Calu3 (cell line): ENCODE measurements around the gene C3orf38. TPM values are rescaled to one million over a fixed set of nuclear protein-coding genes. Genes with fewer than 3 reads are reported as not detected.
A peak's percentile ranks its signal among the peaks of the same experiment; 100 is the strongest.
"Not testable (repeated sequence)": the region's sequence is repeated elsewhere in the genome, so short reads cannot be mapped to it uniquely, and the experiment has no call there.

Experiments
- BruUV-seq: library from RNA; stranded (reverse); fragments of 400-500 nt; replicated peaks from 2 replicates; lab custom pipeline; 2021; lab: Mats Ljungman, UMichigan
- CTCF ChIA-PET: fragments of 300-600 bp; sonication (Branson Sonifier 250); formaldehyde crosslinking; loops from one replicate; lab custom pipeline; 2022; ENCODE audit warnings: antibody characterized with exemption; lab: Charles Lee
- DNase-seq: peaks from one replicate; pipeline ENCODE4 v3.0.0; 2022
- H3K27ac Mint-ChIP-seq: one replicate; pipeline ENCODE4 v1.8.0; 2022; ENCODE audit warnings: mixed read lengths; ENCODE audit not compliant: unreplicated experiment
- H3K27me3 Mint-ChIP-seq: one replicate; pipeline ENCODE4 v1.8.0; 2022; ENCODE audit warnings: mixed read lengths; ENCODE audit not compliant: unreplicated experiment
- H3K36me3 Mint-ChIP-seq: one replicate; pipeline ENCODE4 v1.8.0; 2022; ENCODE audit warnings: mild to moderate bottlenecking, moderate library complexity, mixed read lengths; ENCODE audit not compliant: insufficient read depth, unreplicated experiment
- H3K4me1 Mint-ChIP-seq: one replicate; pipeline ENCODE4 v1.8.0; 2022; ENCODE audit warnings: mild to moderate bottlenecking, low read depth, mixed read lengths; ENCODE audit not compliant: unreplicated experiment
- H3K4me3 Mint-ChIP-seq: one replicate; pipeline ENCODE4 v1.8.0; 2022; ENCODE audit warnings: mild to moderate bottlenecking, low read depth, moderate library complexity, mixed read lengths; ENCODE audit not compliant: unreplicated experiment
- H3K9me3 Mint-ChIP-seq: one replicate; pipeline ENCODE4 v1.8.0; 2022; ENCODE audit warnings: low read depth, mixed read lengths; ENCODE audit not compliant: unreplicated experiment
- CTCF ChIP-seq: fragments of 200-600 bp; IDR thresholded peaks from one replicate; pipeline ENCODE4 v1.8.0; 2022; ENCODE audit warnings: antibody characterized with exemption; ENCODE audit not compliant: unreplicated experiment
- intact Hi-C: fragments of 100-400 bp; cut with micrococcal nuclease; formaldehyde crosslinking; loops from one replicate; pipeline ENCODE4 v1.10.0; 2022; ENCODE audit not compliant: unreplicated experiment
- total RNA-seq: library from RNA; stranded (reverse); gene quantifications from 2 replicates; pipeline ENCODE4 v1.2.3, GENCODE V29; 2022

Gene C3orf38
- total RNA-seq, 1 experiment from 2014 or later: 21.6 TPM

DNA sequence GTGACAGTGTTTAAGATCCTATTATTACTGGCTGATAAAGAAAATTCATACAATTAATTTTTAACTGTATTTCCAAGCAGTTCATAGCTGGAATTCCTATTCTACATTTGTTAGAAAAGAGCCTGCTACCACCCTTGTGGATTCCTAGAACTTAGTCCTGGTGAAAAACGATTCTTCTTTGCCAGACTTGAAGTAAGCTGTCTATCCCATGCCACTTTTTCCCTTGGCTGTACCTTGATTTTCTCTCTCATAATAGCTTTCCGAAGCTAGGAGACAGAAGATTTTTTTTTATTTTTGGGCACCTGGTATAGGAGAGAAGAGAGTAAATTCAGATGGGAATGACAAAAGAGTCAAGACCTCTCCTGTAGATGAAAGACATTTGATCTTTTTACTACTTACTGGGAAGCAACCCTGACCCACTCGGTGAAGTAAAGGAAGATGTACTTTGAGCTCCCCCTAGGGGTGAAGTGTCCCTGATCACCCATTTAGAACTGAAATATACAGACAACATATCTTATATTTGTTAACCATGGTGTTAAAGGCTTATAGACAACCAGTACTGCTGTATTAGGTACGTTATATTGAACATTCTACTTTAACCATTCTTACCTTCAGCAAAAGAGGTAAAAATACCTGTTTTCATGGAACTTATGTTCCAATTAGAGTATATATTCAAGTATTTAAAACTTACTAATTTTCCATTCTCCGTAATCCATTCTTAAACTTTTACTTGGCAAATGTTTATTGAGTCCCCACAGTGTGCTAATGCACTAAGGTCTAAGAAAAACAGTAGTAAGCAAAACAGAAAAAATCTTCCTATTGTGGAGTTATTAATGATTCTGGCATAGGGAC, 36.2 kb upstream of the C3orf38 start:
- intact Hi-C loops: loop anchor here (1.0 to 2.0 kb wide), 2 partner anchors 54 to 109 kb away; partner anchors contain the start of genes CGGBP1 and ZNF654
- no TSS peak for BruUV-seq
- Mint-ChIP-seq H3K36me3 (no peaks in the 10 kb centered on the region), H3K27me3 (no peaks in the 10 kb centered on the region), H3K4me3 (no peak overlapping the region), H3K4me1 (no peaks in the 10 kb centered on the region), H3K9me3 (no peaks in the 10 kb centered on the region), H3K27ac (no peak overlapping the region)
- peak; percentile 69 for DNase-seq
- CTCF ChIA-PET: interaction anchor here (0.6 to 1.3 kb wide), 5 partner anchors 10 to 344 kb away, joined by 3 to 12 read pairs (median 3); no protein-coding TSS in a partner anchor
- TF ChIP-seq CTCF: peak; percentile 63

GRCh38 chr3:88114878-88115549, 34.7 kb upstream of the C3orf38 start:
- no peak for TF ChIP-seq CTCF
- DNase-seq: no peak
- intact Hi-C loops: no loop called here
- no peaks in the 10 kb centered on the region for H3K27me3 Mint-ChIP-seq
- no peaks in the 10 kb centered on the region for H3K9me3 Mint-ChIP-seq
- no TSS peak for BruUV-seq
- no peak overlapping the region for H3K27ac Mint-ChIP-seq
- CTCF ChIA-PET: no interaction called here
- no peak overlapping the region for H3K4me3 Mint-ChIP-seq
- no peaks in the 10 kb centered on the region for H3K36me3 Mint-ChIP-seq
- H3K4me1 Mint-ChIP-seq: no peaks in the 10 kb centered on the region

- CTCF ChIA-PET: no interaction called here
- no peak overlapping the region for H3K4me3 Mint-ChIP-seq
- DNase-seq: no peak
- H3K27ac Mint-ChIP-seq: no peak overlapping the region
- no peaks in the 10 kb centered on the region for H3K27me3 Mint-ChIP-seq
- H3K4me1 Mint-ChIP-seq: no peaks in the 10 kb centered on the region
- no peaks in the 10 kb centered on the region for H3K9me3 Mint-ChIP-seq
- H3K36me3 Mint-ChIP-seq: peaks cover 6% of the 10 kb centered on the region
- intact Hi-C loops: no loop called here
- no peak for TF ChIP-seq CTCF
- BruUV-seq: no TSS peak
These were observed 32.1 kb upstream of the C3orf38 start for GRCh38 chr3:88117683-88118082.

DNA sequence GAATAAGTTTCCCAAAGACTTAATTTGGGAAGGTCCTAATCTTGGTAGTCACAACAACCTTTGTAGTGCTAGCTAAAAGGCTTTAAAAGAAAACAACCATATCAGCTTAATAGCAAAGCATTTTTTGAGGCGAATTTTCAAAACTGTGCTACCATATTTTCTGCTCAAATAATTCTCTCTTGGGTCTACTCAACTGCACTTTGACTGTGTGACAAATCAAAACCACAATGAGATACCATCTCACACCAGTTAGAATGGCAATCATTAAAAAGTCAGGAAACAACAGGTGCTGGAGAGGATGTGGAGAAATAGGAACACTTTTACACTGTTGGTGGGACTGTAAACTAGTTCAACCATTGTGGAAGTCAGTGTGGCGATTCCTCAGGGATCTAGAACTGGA, 31.2 kb upstream of the C3orf38 start:
- H3K4me3 Mint-ChIP-seq, H3K9me3 Mint-ChIP-seq, H3K27ac Mint-ChIP-seq, BruUV-seq, H3K4me1 Mint-ChIP-seq, DNase-seq, H3K36me3 Mint-ChIP-seq, intact Hi-C loops, H3K27me3 Mint-ChIP-seq: not testable (repeated sequence)
- CTCF ChIA-PET: interaction anchor here (0.6 kb wide), 1 partner anchor 12 kb away, joined by 4 read pairs; no protein-coding TSS in a partner anchor
